Liver (tissue), 9 donors: ENCODE measurements around the gene SELL. TPM values are rescaled to one million over a fixed set of nuclear protein-coding genes. Genes with fewer than 3 reads are reported as not detected.

Experiments
- DNase-seq: peaks from one replicate; pipeline ENCODE4 v3.0.0-alpha.2; 2017; ENCODE audit warnings: low spot score
- H3K27ac ChIP-seq, 2 donors: one replicate each; pipeline ENCODE4 v1.7.0; 2013; ENCODE audit warnings: inconsistent platforms in 2 of 2, low read length in 2 of 2, control low read depth in 1 of 2, low read depth in 1 of 2, mild to moderate bottlenecking in 1 of 2
- H3K27me3 ChIP-seq, 4 donors: one replicate each; pipeline versions ENCODE4 v1.6.1 to v1.7.0; 2013; ENCODE audit warnings: low read length in 3 of 4, inconsistent platforms in 1 of 4, mild to moderate bottlenecking in 1 of 4, moderate library complexity in 1 of 4; ENCODE audit not compliant: control insufficient read depth in 4 of 4, insufficient read depth in 4 of 4
- H3K36me3 ChIP-seq, 4 donors: one replicate each; pipeline versions ENCODE4 v1.6.1 to v1.7.0; 2013; ENCODE audit warnings: low read length in 3 of 4, mild to moderate bottlenecking in 3 of 4, low read depth in 1 of 4, moderate library complexity in 1 of 4; ENCODE audit not compliant: control insufficient read depth in 4 of 4, insufficient read depth in 3 of 4
- H3K4me1 ChIP-seq, 4 donors: one replicate each; pipeline versions ENCODE4 v1.6.1 to v1.7.0; 2013; ENCODE audit warnings: low read length in 3 of 4, mild to moderate bottlenecking in 3 of 4, moderate library complexity in 1 of 4; ENCODE audit not compliant: control insufficient read depth in 4 of 4, insufficient read depth in 4 of 4
- H3K4me3 ChIP-seq, 3 donors: one replicate each; pipeline versions ENCODE4 v1.6.1 to v1.7.0; 2013; ENCODE audit warnings: low read length in 3 of 3, control low read depth in 1 of 3, low read depth in 1 of 3, mild to moderate bottlenecking in 1 of 3
- H3K9ac ChIP-seq, 2 donors: one replicate each; pipeline ENCODE4 v1.7.0; 2013; ENCODE audit warnings: low read length in 2 of 2, mild to moderate bottlenecking in 2 of 2, moderate library complexity in 2 of 2, control low read depth in 1 of 2, low read depth in 1 of 2
- H3K9me3 ChIP-seq, 4 donors: one replicate each; pipeline versions ENCODE4 v1.6.1 to v1.7.0; 2013; ENCODE audit warnings: low read length in 3 of 4; ENCODE audit not compliant: control insufficient read depth in 4 of 4
- ATF3 ChIP-seq: IDR thresholded peaks from 2 replicates; pipeline ENCODE4 v1.6.1; 2016; ENCODE audit warnings: antibody characterized with exemption
- EGR1 ChIP-seq, 2 donors: IDR thresholded peaks; 2 replicates each; pipeline ENCODE4 v1.6.1; 2016 to 2018; ENCODE audit warnings: antibody characterized with exemption in 2 of 2, low read depth in 2 of 2
- FOXA1 ChIP-seq: IDR thresholded peaks from 2 replicates; pipeline ENCODE4 v1.6.1; 2016; ENCODE audit warnings: antibody characterized with exemption
- FOXA2 ChIP-seq: IDR thresholded peaks from 2 replicates; pipeline ENCODE4 v1.6.1; 2016; ENCODE audit warnings: antibody characterized with exemption
- HNF4G ChIP-seq: IDR thresholded peaks from 2 replicates; pipeline ENCODE4 v1.6.1; 2016; ENCODE audit warnings: antibody characterized with exemption
- MAX ChIP-seq: IDR thresholded peaks from 2 replicates; pipeline ENCODE4 v1.6.1; 2016; ENCODE audit warnings: antibody characterized with exemption
- NR2F2 ChIP-seq: IDR thresholded peaks from 2 replicates; pipeline ENCODE4 v1.6.1; 2016; ENCODE audit warnings: antibody characterized with exemption
- RAD21 ChIP-seq, 2 donors: IDR thresholded peaks; 2 replicates each; pipeline ENCODE4 v1.6.1; 2016; ENCODE audit warnings: antibody characterized with exemption in 2 of 2, mild to moderate bottlenecking in 2 of 2
- REST ChIP-seq: IDR thresholded peaks from 2 replicates; pipeline ENCODE4 v1.6.1; 2016; ENCODE audit warnings: antibody characterized with exemption, mild to moderate bottlenecking
- RXRA ChIP-seq, 2 donors: IDR thresholded peaks; 2 replicates each; pipeline ENCODE4 v1.6.1; 2017 to 2018; ENCODE audit warnings: antibody characterized with exemption in 2 of 2, mild to moderate bottlenecking in 1 of 2
- SP1 ChIP-seq: IDR thresholded peaks from 2 replicates; pipeline ENCODE4 v1.6.1; 2018; ENCODE audit warnings: antibody characterized with exemption, mild to moderate bottlenecking
- TAF1 ChIP-seq: conservative IDR thresholded peaks from 2 replicates; pipeline ENCODE4 v1.6.1; 2016; ENCODE audit warnings: antibody characterized with exemption, mild to moderate bottlenecking
- ZBTB33 ChIP-seq: IDR thresholded peaks from 2 replicates; pipeline ENCODE4 v1.6.1; 2016; ENCODE audit warnings: antibody characterized with exemption
- WGBS: extraction: QIAGEN DNeasy Blood & Tissue Kit; methylation state at CpG from one replicate; pipeline ENCODE4 v1.1.7; 2013; 5-methylcytosine and 5-hydroxymethylcytosine counted together
- polyA plus RNA-seq, 2 donors: library from polyadenylated mRNA; stranded (reverse) in 1 of 2; unstranded in 1 of 2; fragments of 200-250 nt in 1 of 2; fragments of >200 nt in 1 of 2; fragmentation: Nextera tagmentation in 1 of 2; extraction: Ambion mirVana in 1 of 2; gene quantifications; one replicate each; pipeline versions ENCODE4 v1.2.1 to v1.2.3, GENCODE V29; 2013 to 2015
- total RNA-seq, 2 donors: library from RNA; depleted of rRNA; stranded (reverse); fragments of >200 nt; gene quantifications; one replicate each; pipeline ENCODE4 v1.2.3, GENCODE V29; 2014
- TF ChIP-seq, protein P1 (sequence below): fragments of 150-350 bp; IDR thresholded peaks from 2 replicates; pipeline ENCODE4 v1.5.1; 2017; ENCODE audit warnings: improper control_type of control experiment, low read depth, low read length; ENCODE audit not compliant: missing input control
- donor health status: healthy.
- donor health status: healthy.
- donor health status: healthy.
- donor health status: healthy.
- donor health status: healthy.

SELL gene
- total and polyA plus RNA-seq, 4 donors, result 1.5 to 9.9 (median 4.8) TPM

DNA sequence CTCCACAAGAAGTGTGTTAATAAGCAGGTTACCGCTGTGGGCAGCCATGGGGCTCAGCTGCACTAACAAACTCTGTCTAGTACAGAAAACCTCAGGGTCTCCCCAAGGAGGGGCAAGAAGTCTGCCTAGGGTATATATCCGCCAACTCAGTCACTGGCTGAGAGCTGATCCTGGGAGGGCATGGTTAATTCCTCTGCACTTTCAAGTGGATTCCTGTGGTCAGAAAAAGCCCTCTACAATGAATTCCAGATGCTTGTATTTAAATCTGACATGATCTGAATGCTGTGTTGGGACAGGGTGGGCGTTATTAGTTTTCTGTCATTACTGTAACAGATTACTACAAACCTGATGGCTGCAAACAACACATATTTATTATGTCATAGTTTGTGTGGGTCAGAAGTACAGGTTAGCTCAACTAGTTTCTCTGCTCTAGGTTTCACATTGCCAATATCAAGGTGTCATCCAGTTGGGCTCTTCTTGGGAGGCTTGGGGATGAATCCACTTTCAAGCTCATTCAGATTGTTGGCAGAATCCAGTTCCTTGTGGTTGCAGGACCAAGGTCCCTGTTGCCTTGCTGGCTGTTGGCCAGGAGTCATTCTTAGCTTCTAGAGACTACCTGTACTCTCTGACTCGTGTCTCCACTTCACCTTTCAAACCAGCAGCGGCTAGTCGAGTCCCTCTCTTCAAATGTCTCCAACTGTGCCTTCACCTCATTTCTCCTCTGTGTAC lies 30.4 kb upstream of the SELL start:
- no peak for DNase-seq
- Histone ChIP-seq H3K27ac (no peak overlapping the region), H3K36me3 (no peaks in the 10 kb centered on the region), H3K4me1 (peaks cover 5 to 24% (median 14%) of the 10 kb centered on the region in 4 donors), H3K27me3 (no peaks in the 10 kb centered on the region), H3K9ac (no peak overlapping the region), H3K4me3 (no peak overlapping the region), H3K9me3 (no peaks in the 10 kb centered on the region)
- TF ChIP-seq SP1, result no peak
- no peak for TF ChIP-seq RAD21 (IDR thresholded peaks at IDR 0.05)
- TF ChIP-seq RXRA (IDR thresholded peaks at IDR 0.05), result no peak
- TF ChIP-seq ATF3, result no peak
- no peak for TF ChIP-seq NR2F2
- no peak for TF ChIP-seq EGR1 (IDR thresholded peaks at IDR 0.05; ENCODE audit: low read depth in 2 of 2)
- no peak for TF ChIP-seq HNF4G
- TF ChIP-seq REST, result no peak
- no peak for TF ChIP-seq ZBTB33
- no peak for TF ChIP-seq FOXA2
- no peak for TF ChIP-seq FOXA1
- TF ChIP-seq TAF1, result no peak
- TF ChIP-seq, protein P1, sequence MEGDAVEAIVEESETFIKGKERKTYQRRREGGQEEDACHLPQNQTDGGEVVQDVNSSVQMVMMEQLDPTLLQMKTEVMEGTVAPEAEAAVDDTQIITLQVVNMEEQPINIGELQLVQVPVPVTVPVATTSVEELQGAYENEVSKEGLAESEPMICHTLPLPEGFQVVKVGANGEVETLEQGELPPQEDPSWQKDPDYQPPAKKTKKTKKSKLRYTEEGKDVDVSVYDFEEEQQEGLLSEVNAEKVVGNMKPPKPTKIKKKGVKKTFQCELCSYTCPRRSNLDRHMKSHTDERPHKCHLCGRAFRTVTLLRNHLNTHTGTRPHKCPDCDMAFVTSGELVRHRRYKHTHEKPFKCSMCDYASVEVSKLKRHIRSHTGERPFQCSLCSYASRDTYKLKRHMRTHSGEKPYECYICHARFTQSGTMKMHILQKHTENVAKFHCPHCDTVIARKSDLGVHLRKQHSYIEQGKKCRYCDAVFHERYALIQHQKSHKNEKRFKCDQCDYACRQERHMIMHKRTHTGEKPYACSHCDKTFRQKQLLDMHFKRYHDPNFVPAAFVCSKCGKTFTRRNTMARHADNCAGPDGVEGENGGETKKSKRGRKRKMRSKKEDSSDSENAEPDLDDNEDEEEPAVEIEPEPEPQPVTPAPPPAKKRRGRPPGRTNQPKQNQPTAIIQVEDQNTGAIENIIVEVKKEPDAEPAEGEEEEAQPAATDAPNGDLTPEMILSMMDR, result no peak
- 95% methylated on average over 6 of the region's 6 CpGs for WGBS

DNA sequence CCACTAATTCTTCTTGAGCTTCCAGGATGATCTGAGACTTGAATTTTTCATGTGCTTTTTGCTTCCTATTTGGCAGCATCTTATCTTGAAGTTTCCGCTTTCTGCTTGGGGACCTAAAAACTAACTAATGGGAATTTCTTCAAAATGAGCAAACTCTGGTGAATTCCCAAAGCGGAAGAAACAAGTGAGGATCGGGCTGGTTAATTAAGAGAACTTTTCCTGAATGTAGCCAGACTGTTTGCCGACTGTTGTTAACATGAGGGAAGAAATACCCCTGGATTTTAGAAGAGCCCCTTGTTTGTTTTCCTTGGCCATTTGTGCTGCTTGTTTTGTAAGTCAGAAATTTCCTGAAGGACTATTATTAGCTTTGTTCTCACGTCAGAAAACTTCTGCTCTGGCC lies 28.6 kb upstream of the SELL start:
- WGBS, result 74% methylated on average over 5 of the region's 5 CpGs
- H3K36me3 ChIP-seq, result no peaks in the 10 kb centered on the region
- no peak overlapping the region for H3K4me3 ChIP-seq
- DNase-seq, result no peak
- TF ChIP-seq REST, result peak; percentile 79
- peak in 1 of 2 donors; percentile 4 for TF ChIP-seq RXRA (IDR thresholded peaks at IDR 0.05)
- no peak for TF ChIP-seq RAD21 (IDR thresholded peaks at IDR 0.05)
- TF ChIP-seq NR2F2, result peak; percentile 32
- peak in 1 of 2 donors; percentile 14 for TF ChIP-seq EGR1 (IDR thresholded peaks at IDR 0.05; ENCODE audit: low read depth in 2 of 2)
- TF ChIP-seq MAX, result peak; percentile 32
- H3K27me3 ChIP-seq, result no peaks in the 10 kb centered on the region
- peaks cover 4 to 12% (median 7%) of the 10 kb centered on the region in 4 donors for H3K4me1 ChIP-seq
- peak overlapping the region in 1 of 2 donors; percentile 12 for H3K27ac ChIP-seq
- H3K9me3 ChIP-seq, result no peaks in the 10 kb centered on the region
- H3K9ac ChIP-seq, result no peak overlapping the region
